K562 (cell line): ENCODE measurements around the gene DRAXIN. TPM values are rescaled to one million over a fixed set of nuclear protein-coding genes. Genes with fewer than 3 reads are reported as not detected.

Experiments
- ADNP ChIP-seq: fragments of 200-800 bp; sonication (Bioruptor generic); IDR thresholded peaks from 2 replicates; pipeline ENCODE4 v1.6.1; 2016; ENCODE audit warnings: missing genetic modification characterization, missing compliant biosample characterization
- ARID2 ChIP-seq: fragments of 450-650 bp; IDR thresholded peaks from 2 replicates; pipeline ENCODE4 v1.6.1; 2017; ENCODE audit warnings: antibody characterized with exemption, mild to moderate bottlenecking
- ELF2 ChIP-seq: fragments of 250-450 bp; sonication (Bioruptor Pico); IDR thresholded peaks from 2 replicates; pipeline ENCODE4 v1.5.0; 2021; ENCODE audit warnings: mild to moderate bottlenecking
- FOXJ2 ChIP-seq: fragments of 200-800 bp; sonication (Bioruptor generic); IDR thresholded peaks from 2 replicates; pipeline ENCODE4 v1.6.1; 2016; ENCODE audit warnings: missing genetic modification characterization, missing compliant biosample characterization
- ILK ChIP-seq: fragments of 450-650 bp; IDR thresholded peaks from 2 replicates; pipeline ENCODE4 v1.6.1; 2016; ENCODE audit warnings: missing genetic modification characterization, low read depth, mild to moderate bottlenecking, missing compliant biosample characterization, moderate library complexity, borderline replicate concordance
- KHSRP ChIP-seq: fragments of 450-650 bp; IDR thresholded peaks from 2 replicates; pipeline ENCODE4 v1.6.1; 2017
- NELFE ChIP-seq: IDR thresholded peaks from 2 replicates; pipeline ENCODE4 v1.6.1; 2011; ENCODE audit warnings: mild to moderate bottlenecking; ENCODE audit not compliant: insufficient read depth, insufficient read length
- PML ChIP-seq: IDR thresholded peaks from 2 replicates; pipeline ENCODE4 v1.6.1; 2012; ENCODE audit warnings: low read length, inconsistent platforms
- RFX1 ChIP-seq: fragments of 450-650 bp; IDR thresholded peaks from 2 replicates; pipeline ENCODE4 v1.6.1; 2016; ENCODE audit warnings: mild to moderate bottlenecking, moderate library complexity
- SMARCB1 ChIP-seq: IDR thresholded peaks from 2 replicates; pipeline ENCODE4 v1.6.1; 2011; ENCODE audit warnings: improper control_type of control experiment, low read depth; ENCODE audit not compliant: insufficient read length
- SREBF2 ChIP-seq: sonication (generic); formaldehyde crosslinking; IDR thresholded peaks from 2 replicates; pipeline ENCODE4 v1.4.0; 2020; ENCODE audit warnings: mild to moderate bottlenecking, missing genetic modification reagents
- TARDBP ChIP-seq: fragments of 450-650 bp; IDR thresholded peaks from 2 replicates; pipeline ENCODE4 v1.6.1; 2016
- ZNF217 ChIP-seq: sonication (generic); formaldehyde crosslinking; IDR thresholded peaks from 2 replicates; pipeline ENCODE4 v1.8.0; 2022; ENCODE audit warnings: mild to moderate bottlenecking, missing genetic modification reagents
- ZNF224 ChIP-seq: sonication (generic); formaldehyde crosslinking; IDR thresholded peaks from 2 replicates; pipeline ENCODE4 v1.8.0; 2022; ENCODE audit warnings: mild to moderate bottlenecking, missing genetic modification reagents
- ZNF583 ChIP-seq: fragments of 250-450 bp; sonication (Bioruptor Pico); IDR thresholded peaks from 2 replicates; pipeline ENCODE4 v1.4.0; 2020
- polyA plus RNA-seq, 8 experiments: library from polyadenylated mRNA; depleted of rRNA in 4 of 8; stranded (reverse) in 5 of 8; unstranded in 3 of 8; fragments of >200 nt; fragmentation: Nextera tagmentation in 2 of 8; fragmentation: Illumina TruSeq in 1 of 8; extraction: Ambion mirVana in 2 of 8; extraction: Trizol in 1 of 8; gene quantifications; 2 replicates each; pipeline versions ENCODE4 v1.2.1 to v1.2.3, GENCODE V29; 2011 to 2014; ENCODE audit warnings: inconsistent platforms in 1 of 8, missing spikeins in 1 of 8
- total RNA-seq, 7 experiments: library from RNA; depleted of rRNA in 6 of 7; stranded (reverse); fragments of >200 nt in 6 of 7; fragmentation: Illumina TruSeq in 2 of 7; extraction: Trizol in 2 of 7; gene quantifications; 2 replicates each; pipeline versions ENCODE4 v1.2.1 to v1.2.3, GENCODE V29; 2011 to 2021; ENCODE audit warnings: low replicate concordance in 1 of 7
- TF ChIP-seq, protein P1 (sequence below): fragments of 450-650 bp; IDR thresholded peaks from 2 replicates; pipeline ENCODE4 v1.6.1; 2016; ENCODE audit warnings: mild to moderate bottlenecking
- TF ChIP-seq, protein P2 (sequence below): fragments of 250-450 bp; sonication (Bioruptor Pico); IDR thresholded peaks from 2 replicates; pipeline ENCODE4 v1.8.0; 2021; ENCODE audit warnings: mild to moderate bottlenecking, moderate library complexity
- TF ChIP-seq, protein P3 (sequence below): fragments of 250-450 bp; sonication (Bioruptor Pico); IDR thresholded peaks from 2 replicates; pipeline ENCODE4 v1.8.0; 2022; ENCODE audit warnings: moderate library complexity, mild to moderate bottlenecking, inconsistent platforms
- TF ChIP-seq, protein P4 (sequence below): fragments of 450-650 bp; formaldehyde crosslinking; IDR thresholded peaks from 2 replicates; pipeline ENCODE4 v1.4.0; 2020; ENCODE audit warnings: mild to moderate bottlenecking, moderate library complexity
- TF ChIP-seq, protein P5 (sequence below): sonication (generic); formaldehyde crosslinking; IDR thresholded peaks from 2 replicates; pipeline ENCODE4 v1.8.0; 2022; ENCODE audit warnings: mild to moderate bottlenecking, low read depth, missing genetic modification reagents
- TF ChIP-seq, protein P6 (sequence below): IDR thresholded peaks from 2 replicates; pipeline ENCODE4 v1.6.1; 2014; ENCODE audit warnings: antibody characterized with exemption

The DRAXIN gene
- total and polyA plus RNA-seq, 9 of the 15 experiments (the other 6 are each of a cell fraction or from before 2014, with no cell fraction given): 0.01 to 0.04 (median 0.01) TPM; not detected in 6

DNA sequence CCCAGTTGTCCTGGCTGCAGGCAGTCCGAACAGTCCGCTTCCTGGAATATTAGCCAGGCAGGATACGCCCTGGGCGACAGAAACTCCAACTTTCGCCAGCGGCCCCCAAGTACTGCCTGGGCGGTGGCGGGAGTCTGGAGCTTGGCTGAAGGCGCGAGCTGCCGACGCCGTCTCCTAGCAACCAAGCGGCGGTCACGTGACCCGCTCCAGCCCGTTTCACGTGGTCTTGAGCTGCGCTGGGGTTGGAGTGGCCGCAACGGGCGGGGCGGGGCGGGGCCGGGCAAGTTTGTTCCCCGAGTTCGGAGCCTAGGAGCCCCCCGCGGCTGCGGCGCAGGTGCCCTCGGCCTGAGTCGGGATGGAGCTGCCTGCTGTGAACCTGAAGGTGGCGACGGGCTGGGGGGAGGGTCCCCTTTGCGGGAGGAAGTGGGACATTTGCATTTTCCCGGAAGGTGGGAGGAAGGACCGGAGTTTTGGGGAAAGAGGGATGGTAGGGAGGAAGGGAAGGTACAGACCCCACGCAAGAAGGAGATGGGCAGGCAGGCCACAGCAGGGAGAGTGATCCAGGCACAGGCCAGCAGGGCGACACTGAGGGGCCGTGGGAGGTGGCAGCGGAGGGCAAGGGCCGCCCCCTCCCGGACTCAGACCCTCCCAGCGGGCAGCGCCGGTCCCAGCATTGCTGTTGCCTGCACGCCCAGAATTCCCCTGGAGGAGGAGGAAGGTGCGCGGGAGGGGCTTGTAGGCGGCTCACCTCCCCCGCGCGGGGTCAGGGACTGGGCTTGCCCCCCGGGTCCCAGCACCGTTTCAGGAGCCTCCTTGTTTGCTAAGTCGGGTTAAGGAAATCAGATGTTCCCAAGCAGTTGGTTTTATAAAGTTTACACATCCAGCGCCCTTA, 44.6 kb downstream of the DRAXIN start, which contains the start of gene AGTRAP (continued):
- TF ChIP-seq SMARCB1 (no peak), ADNP (tag) (no peak), RFX1 (peak; percentile 99), ARID2 (no peak), ZNF224 (CRISPR knock-in tag) (no peak), NELFE (no peak), ZNF217 (CRISPR knock-in tag) (no peak), ELF2 (CRISPR knock-in tag) (no peak), ZNF583 (no peak), FOXJ2 (peak; percentile 93), PML (no peak), ILK (no peak), TARDBP (no peak; the same call in 1 of the 2 replicates), KHSRP (no peak), SREBF2 (0 out of 2 replicates have a peak, but pooled peaks have one; percentile 72)
- TF ChIP-seq, protein P1, sequence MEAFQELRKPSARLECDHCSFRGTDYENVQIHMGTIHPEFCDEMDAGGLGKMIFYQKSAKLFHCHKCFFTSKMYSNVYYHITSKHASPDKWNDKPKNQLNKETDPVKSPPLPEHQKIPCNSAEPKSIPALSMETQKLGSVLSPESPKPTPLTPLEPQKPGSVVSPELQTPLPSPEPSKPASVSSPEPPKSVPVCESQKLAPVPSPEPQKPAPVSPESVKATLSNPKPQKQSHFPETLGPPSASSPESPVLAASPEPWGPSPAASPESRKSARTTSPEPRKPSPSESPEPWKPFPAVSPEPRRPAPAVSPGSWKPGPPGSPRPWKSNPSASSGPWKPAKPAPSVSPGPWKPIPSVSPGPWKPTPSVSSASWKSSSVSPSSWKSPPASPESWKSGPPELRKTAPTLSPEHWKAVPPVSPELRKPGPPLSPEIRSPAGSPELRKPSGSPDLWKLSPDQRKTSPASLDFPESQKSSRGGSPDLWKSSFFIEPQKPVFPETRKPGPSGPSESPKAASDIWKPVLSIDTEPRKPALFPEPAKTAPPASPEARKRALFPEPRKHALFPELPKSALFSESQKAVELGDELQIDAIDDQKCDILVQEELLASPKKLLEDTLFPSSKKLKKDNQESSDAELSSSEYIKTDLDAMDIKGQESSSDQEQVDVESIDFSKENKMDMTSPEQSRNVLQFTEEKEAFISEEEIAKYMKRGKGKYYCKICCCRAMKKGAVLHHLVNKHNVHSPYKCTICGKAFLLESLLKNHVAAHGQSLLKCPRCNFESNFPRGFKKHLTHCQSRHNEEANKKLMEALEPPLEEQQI: no peak
- TF ChIP-seq, protein P2, sequence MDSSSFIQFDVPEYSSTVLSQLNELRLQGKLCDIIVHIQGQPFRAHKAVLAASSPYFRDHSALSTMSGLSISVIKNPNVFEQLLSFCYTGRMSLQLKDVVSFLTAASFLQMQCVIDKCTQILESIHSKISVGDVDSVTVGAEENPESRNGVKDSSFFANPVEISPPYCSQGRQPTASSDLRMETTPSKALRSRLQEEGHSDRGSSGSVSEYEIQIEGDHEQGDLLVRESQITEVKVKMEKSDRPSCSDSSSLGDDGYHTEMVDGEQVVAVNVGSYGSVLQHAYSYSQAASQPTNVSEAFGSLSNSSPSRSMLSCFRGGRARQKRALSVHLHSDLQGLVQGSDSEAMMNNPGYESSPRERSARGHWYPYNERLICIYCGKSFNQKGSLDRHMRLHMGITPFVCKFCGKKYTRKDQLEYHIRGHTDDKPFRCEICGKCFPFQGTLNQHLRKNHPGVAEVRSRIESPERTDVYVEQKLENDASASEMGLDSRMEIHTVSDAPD (CRISPR knock-in tag): no peak
- TF ChIP-seq, protein P3, sequence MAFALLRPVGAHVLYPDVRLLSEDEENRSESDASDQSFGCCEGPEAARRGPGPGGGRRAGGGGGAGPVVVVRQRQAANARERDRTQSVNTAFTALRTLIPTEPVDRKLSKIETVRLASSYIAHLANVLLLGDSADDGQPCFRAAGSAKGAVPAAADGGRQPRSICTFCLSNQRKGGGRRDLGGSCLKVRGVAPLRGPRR (CRISPR knock-in tag): no peak
- TF ChIP-seq, protein P4, sequence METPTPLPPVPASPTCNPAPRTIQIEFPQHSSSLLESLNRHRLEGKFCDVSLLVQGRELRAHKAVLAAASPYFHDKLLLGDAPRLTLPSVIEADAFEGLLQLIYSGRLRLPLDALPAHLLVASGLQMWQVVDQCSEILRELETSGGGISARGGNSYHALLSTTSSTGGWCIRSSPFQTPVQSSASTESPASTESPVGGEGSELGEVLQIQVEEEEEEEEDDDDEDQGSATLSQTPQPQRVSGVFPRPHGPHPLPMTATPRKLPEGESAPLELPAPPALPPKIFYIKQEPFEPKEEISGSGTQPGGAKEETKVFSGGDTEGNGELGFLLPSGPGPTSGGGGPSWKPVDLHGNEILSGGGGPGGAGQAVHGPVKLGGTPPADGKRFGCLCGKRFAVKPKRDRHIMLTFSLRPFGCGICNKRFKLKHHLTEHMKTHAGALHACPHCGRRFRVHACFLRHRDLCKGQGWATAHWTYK (CRISPR knock-in tag): peak; percentile 83
- TF ChIP-seq, protein P5, sequence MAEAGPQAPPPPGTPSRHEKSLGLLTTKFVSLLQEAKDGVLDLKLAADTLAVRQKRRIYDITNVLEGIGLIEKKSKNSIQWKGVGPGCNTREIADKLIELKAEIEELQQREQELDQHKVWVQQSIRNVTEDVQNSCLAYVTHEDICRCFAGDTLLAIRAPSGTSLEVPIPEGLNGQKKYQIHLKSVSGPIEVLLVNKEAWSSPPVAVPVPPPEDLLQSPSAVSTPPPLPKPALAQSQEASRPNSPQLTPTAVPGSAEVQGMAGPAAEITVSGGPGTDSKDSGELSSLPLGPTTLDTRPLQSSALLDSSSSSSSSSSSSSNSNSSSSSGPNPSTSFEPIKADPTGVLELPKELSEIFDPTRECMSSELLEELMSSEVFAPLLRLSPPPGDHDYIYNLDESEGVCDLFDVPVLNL (CRISPR knock-in tag): 0 out of 2 replicates have a peak, but pooled peaks have one; percentile 34
- TF ChIP-seq, protein P6, sequence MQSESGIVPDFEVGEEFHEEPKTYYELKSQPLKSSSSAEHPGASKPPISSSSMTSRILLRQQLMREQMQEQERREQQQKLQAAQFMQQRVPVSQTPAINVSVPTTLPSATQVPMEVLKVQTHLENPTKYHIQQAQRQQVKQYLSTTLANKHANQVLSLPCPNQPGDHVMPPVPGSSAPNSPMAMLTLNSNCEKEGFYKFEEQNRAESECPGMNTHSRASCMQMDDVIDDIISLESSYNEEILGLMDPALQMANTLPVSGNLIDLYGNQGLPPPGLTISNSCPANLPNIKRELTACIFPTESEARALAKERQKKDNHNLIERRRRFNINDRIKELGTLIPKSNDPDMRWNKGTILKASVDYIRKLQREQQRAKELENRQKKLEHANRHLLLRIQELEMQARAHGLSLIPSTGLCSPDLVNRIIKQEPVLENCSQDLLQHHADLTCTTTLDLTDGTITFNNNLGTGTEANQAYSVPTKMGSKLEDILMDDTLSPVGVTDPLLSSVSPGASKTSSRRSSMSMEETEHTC: peak; percentile 97
